HEK293 (cell line): Measurements from ENCODE around the gene HTR1A.

Source experiments
- CTCF ChIA-PET: fragments of 350-600 bp; formaldehyde crosslinking; extraction: SDS; loops from one replicate; lab custom pipeline; 2021; ENCODE audit warnings: antibody characterized with exemption; lab: Yijun Ruan, JAX
- POLR2A ChIA-PET: fragments of 300-600 bp; formaldehyde crosslinking; extraction: SDS; loops from one replicate; lab custom pipeline; 2020; ENCODE audit warnings: antibody characterized with exemption, inconsistent platforms; lab: Yijun Ruan, JAX
- H3K27ac ChIP-seq: fragments of 200-500 bp; sonication (Bioruptor generic); 2 replicates; pipeline ENCODE4 v1.5.1; 2014; ENCODE audit warnings: low read depth, low read length, control low read depth, inconsistent platforms; ENCODE audit errors: extremely low read depth
- H3K36me3 ChIP-seq, 2 experiments: fragments of 200-500 bp in 1 of 2; sonication (Bioruptor generic) in 1 of 2; 1 replicate in 1 of 2; 2 replicates in 1 of 2; pipeline ENCODE4 v1.5.1; 2014 to 2017; ENCODE audit warnings: inconsistent platforms in 2 of 2, low read length in 2 of 2; ENCODE audit not compliant: control insufficient read depth in 2 of 2, insufficient read depth in 1 of 2
- H3K4me1 ChIP-seq: fragments of 200-500 bp; sonication (Bioruptor generic); 2 replicates; pipeline ENCODE4 v1.5.1; 2014; ENCODE audit warnings: mild to moderate bottlenecking, low read length, inconsistent platforms; ENCODE audit not compliant: control insufficient read depth, insufficient read depth
- H3K4me3 ChIP-seq: 2 replicates; pipeline ENCODE4 v1.5.1; 2011; ENCODE audit warnings: low read depth, mild to moderate bottlenecking, control low read depth, low read length, moderate library complexity
- H3K9me3 ChIP-seq: fragments of 200-500 bp; sonication (Bioruptor generic); 2 replicates; pipeline ENCODE4 v1.5.1; 2014; ENCODE audit warnings: low read depth, low read length, inconsistent platforms; ENCODE audit not compliant: control insufficient read depth, insufficient read depth
- EGR2 ChIP-seq: fragments of 450-650 bp; formaldehyde crosslinking; IDR thresholded peaks from 2 replicates; pipeline ENCODE4 v1.5.1; 2016; ENCODE audit warnings: low read depth, missing biosample characterization, missing genetic modification characterization
- GFI1B ChIP-seq: fragments of 450-650 bp; formaldehyde crosslinking; IDR thresholded peaks from 2 replicates; pipeline ENCODE4 v1.5.1; 2016; ENCODE audit warnings: missing biosample characterization, missing genetic modification characterization
- INSM2 ChIP-seq: fragments of 450-650 bp; formaldehyde crosslinking; IDR thresholded peaks from 2 replicates; pipeline ENCODE4 v1.5.1; 2016; ENCODE audit warnings: missing biosample characterization, missing genetic modification characterization
- KLF8 ChIP-seq: fragments of 450-650 bp; formaldehyde crosslinking; IDR thresholded peaks from 2 replicates; pipeline ENCODE4 v1.5.1; 2016; ENCODE audit warnings: missing biosample characterization, missing genetic modification characterization
- MZF1 ChIP-seq: fragments of 450-650 bp; formaldehyde crosslinking; IDR thresholded peaks from 2 replicates; pipeline ENCODE4 v1.5.1; 2017; ENCODE audit warnings: missing biosample characterization, missing genetic modification characterization, borderline replicate concordance
- PRDM4 ChIP-seq: fragments of 450-650 bp; formaldehyde crosslinking; IDR thresholded peaks from 2 replicates; pipeline ENCODE4 v1.5.1; 2017; ENCODE audit warnings: missing biosample characterization, missing genetic modification characterization
- REST ChIP-seq: fragments of 450-650 bp; formaldehyde crosslinking; IDR thresholded peaks from 2 replicates; pipeline ENCODE4 v1.5.1; 2016; ENCODE audit warnings: missing biosample characterization, missing genetic modification characterization
- SP7 ChIP-seq: fragments of 450-650 bp; formaldehyde crosslinking; IDR thresholded peaks from 2 replicates; pipeline ENCODE4 v1.5.1; 2016; ENCODE audit warnings: missing biosample characterization, missing genetic modification characterization
- ZBTB7A ChIP-seq: fragments of 450-650 bp; formaldehyde crosslinking; IDR thresholded peaks from 2 replicates; pipeline ENCODE4 v1.5.1; 2016; ENCODE audit warnings: low read depth, missing biosample characterization, missing genetic modification characterization
- ZFP69B ChIP-seq: fragments of 450-650 bp; formaldehyde crosslinking; IDR thresholded peaks from 2 replicates; pipeline ENCODE4 v1.5.1; 2016; ENCODE audit warnings: missing biosample characterization, missing genetic modification characterization
- ZNF112 ChIP-seq: fragments of 450-650 bp; formaldehyde crosslinking; IDR thresholded peaks from 2 replicates; pipeline ENCODE4 v1.5.0; 2017; ENCODE audit warnings: missing biosample characterization, missing genetic modification characterization
- ZNF146 ChIP-seq: fragments of 450-650 bp; formaldehyde crosslinking; IDR thresholded peaks from 2 replicates; pipeline ENCODE4 v1.5.1; 2016; ENCODE audit warnings: missing biosample characterization, missing genetic modification characterization
- ZNF202 ChIP-seq: fragments of 450-650 bp; formaldehyde crosslinking; IDR thresholded peaks from 2 replicates; pipeline ENCODE4 v1.5.1; 2016; ENCODE audit warnings: missing biosample characterization, missing genetic modification characterization, borderline replicate concordance
- ZNF580 ChIP-seq: fragments of 450-650 bp; formaldehyde crosslinking; IDR thresholded peaks from 2 replicates; pipeline ENCODE4 v1.5.1; 2016; ENCODE audit warnings: missing biosample characterization, missing genetic modification characterization
- ZNF626 ChIP-seq: fragments of 450-650 bp; sonication (Bioruptor Pico); formaldehyde crosslinking; IDR thresholded peaks from 2 replicates; pipeline ENCODE4 v1.5.1; 2018; ENCODE audit warnings: missing biosample characterization, missing genetic modification characterization, inconsistent platforms
- ZNF629 ChIP-seq: fragments of 450-650 bp; formaldehyde crosslinking; IDR thresholded peaks from 2 replicates; pipeline ENCODE4 v1.5.1; 2017; ENCODE audit warnings: missing biosample characterization, missing genetic modification characterization
- ZNF677 ChIP-seq: fragments of 450-650 bp; IDR thresholded peaks from 2 replicates; pipeline ENCODE4 v1.5.0; 2018; ENCODE audit warnings: missing biosample characterization, mild to moderate bottlenecking, missing genetic modification characterization, moderate library complexity
- ZNF776 ChIP-seq: fragments of 450-650 bp; formaldehyde crosslinking; IDR thresholded peaks from 2 replicates; pipeline ENCODE4 v1.5.0; 2017; ENCODE audit warnings: missing biosample characterization, missing genetic modification characterization, borderline replicate concordance

HTR1A gene

GRCh38 chr5:63987053-63987452 lies 24.8 kb upstream of the HTR1A start:
- TF ChIP-seq ZNF629 (tag by site-specific recombination) = no peak
- no peak for TF ChIP-seq ZFP69B (tag by site-specific recombination)
- no peak for TF ChIP-seq PRDM4 (tag by site-specific recombination)
- TF ChIP-seq ZNF202 (tag by site-specific recombination) = no peak
- TF ChIP-seq ZNF776 (tag by site-specific recombination) = no peak
- TF ChIP-seq SP7 (tag by site-specific recombination) = no peak
- TF ChIP-seq GFI1B (tag by site-specific recombination) = no peak
- no peak for TF ChIP-seq EGR2 (tag by site-specific recombination)
- no peak for TF ChIP-seq INSM2 (tag by site-specific recombination)
- no peak for TF ChIP-seq ZNF112 (tag by site-specific recombination)
- TF ChIP-seq ZBTB7A = no peak
- TF ChIP-seq ZNF146 (tag by site-specific recombination) = no peak
- no peak for TF ChIP-seq KLF8 (tag by site-specific recombination)
- TF ChIP-seq ZNF677 (tag by site-specific recombination) = no peak
- TF ChIP-seq, all 188 proteins: peak for 0
- H3K36me3 ChIP-seq = no peaks in the 10 kb centered on the region
- H3K9me3 ChIP-seq = no peaks in the 10 kb centered on the region
- H3K4me1 ChIP-seq = no peaks in the 10 kb centered on the region
- no peak overlapping the region for H3K27ac ChIP-seq
- CTCF ChIA-PET = interaction anchor here (0.7 kb wide), 1 partner anchor 450 kb away, joined by 3 read pairs; no protein-coding TSS in a partner anchor
- H3K4me3 ChIP-seq = no peak overlapping the region
- POLR2A ChIA-PET = no interaction called here

- no peaks in the 10 kb centered on the region for H3K4me1 ChIP-seq
- H3K27ac ChIP-seq = no peak overlapping the region
- H3K9me3 ChIP-seq = no peaks in the 10 kb centered on the region
- no peaks in the 10 kb centered on the region for H3K36me3 ChIP-seq
- ChIA-PET POLR2A (no interaction called here), CTCF (no interaction called here)
- no peak overlapping the region for H3K4me3 ChIP-seq
- TF ChIP-seq MZF1 = no peak
- no peak for TF ChIP-seq ZNF580 (tag by site-specific recombination)
- no peak for TF ChIP-seq ZNF626 (tag by site-specific recombination)
- no peak for TF ChIP-seq REST
- TF ChIP-seq, all 188 proteins: peak for 0
These were observed 19.6 kb upstream of the HTR1A start for GRCh38 chr5:63981864-63982263.
